ENCODE measurements around the gene TAF6. TPM values are rescaled to one million over a fixed set of nuclear protein-coding genes. Genes with fewer than 3 reads are reported as not detected.

The TAF6 gene
- total and polyA plus RNA-seq, 9 of the 15 experiments (the other 6 are each of a cell fraction or from before 2014, with no cell fraction given), result 0.78 to 78.7 (median 21.3) TPM

DNA sequence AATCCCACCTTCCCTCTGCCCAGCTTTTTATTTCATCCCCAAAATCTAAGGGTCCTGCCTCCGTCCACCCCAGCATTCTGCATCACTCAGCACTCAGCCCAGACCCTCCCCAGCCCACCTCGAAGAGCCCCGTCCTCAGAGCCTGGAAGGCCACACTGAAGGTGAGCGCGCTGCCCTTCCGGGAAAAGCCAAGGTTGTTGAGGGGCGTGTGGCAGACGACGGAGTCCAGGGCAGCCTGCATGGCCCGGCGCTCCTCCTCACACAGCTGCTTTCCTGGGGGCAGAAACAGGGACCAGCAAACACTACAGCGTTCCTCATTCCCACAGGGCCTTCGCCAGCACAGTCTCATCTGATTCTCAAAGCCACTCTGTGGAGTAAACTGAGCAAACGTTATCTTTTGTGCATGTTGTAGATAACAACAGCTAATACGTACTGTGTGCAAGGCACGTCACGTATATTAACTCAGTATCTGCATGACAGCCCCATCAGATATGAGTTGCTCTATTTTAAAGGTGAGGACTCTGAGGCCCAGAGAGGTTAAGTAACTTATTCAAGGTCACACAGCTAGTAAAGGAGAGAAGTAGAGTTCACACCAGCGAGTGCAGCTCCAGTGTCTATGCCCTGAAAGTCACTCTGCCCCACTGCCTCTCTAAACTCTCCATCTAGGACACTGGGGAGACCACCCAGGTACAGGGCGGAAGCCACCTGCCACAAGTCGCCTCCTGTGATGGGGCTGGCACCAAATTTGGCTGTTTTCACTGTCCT lies 36.6 kb upstream of the TAF6 start (continued):
- TF ChIP-seq USF1 (CRISPR knock-in tag; IDR thresholded peaks at IDR 0.05) (no peak), HIVEP1 (CRISPR knock-in tag; IDR thresholded peaks at IDR 0.05) (no peak), HEY1 (CRISPR knock-in tag; IDR thresholded peaks at IDR 0.05; ENCODE audit: borderline replicate concordance) (no peak)

DNA sequence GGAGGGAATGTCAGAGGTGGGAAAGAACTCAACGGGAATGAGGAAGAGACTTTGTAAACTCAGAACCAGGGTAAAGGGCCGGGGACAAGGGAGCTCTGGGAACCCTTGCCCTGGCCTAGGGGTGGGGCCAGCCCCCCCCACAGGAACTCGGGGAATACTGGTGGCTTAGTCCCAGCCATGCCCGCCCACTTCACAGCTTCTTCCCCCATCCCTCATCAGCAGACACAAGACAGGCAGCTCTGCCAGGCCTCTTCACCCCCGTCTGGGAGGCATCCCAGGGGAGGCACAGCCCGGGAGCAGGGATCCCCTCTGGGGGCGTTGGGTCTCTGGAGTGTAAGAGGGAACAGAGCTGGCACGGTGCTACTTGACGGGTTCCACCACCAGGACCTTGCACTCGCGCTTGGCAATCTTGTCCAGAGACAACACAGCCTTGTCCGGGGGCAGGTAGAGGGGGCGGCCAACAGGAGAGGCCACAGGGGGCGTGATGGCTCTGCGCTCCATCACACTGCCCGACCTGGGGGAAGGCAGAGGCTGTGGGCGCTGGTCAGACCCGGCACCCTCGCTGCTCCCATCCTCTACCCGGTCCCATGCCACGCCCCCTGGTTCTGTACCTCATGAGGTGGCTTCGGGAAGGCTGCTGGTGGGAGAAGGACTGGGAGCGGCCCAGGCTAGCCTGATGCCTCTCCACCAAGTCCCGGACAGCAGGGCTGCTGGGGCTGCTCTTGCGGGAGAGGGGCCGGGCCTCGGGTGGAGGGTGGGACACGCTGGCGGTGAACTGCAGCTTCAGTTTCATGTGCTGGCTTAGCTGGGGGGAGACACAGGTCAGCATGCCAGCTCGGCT lies 35.7 kb upstream of the TAF6 start:
- WGBS (ENCODE audit: insufficient coverage, low coverage, missing lambda C conversion rate), result 86% methylated on average over 27 of the region's 30 CpGs
- peak in 1 of 4 experiments; percentile 52 for DNase-seq (ENCODE audit: extremely low read depth in 1 of 4, low spot score in 3 of 4)
- ATAC-seq, result no peak
- Histone ChIP-seq H3K27ac (ENCODE audit: extremely low read depth, low read depth, low read length) (no peak overlapping the region), H3K27me3 (ENCODE audit: control insufficient read depth in 2 of 2, insufficient read depth in 2 of 2, low read length in 2 of 2) (no peaks in the 10 kb centered on the region), H3K4me3 (no peak overlapping the region), H3K9ac (ENCODE audit: insufficient read depth in 1 of 2, low read depth in 2 of 2, low read length in 2 of 2) (peak overlapping the region in 1 of 2 experiments; percentile 46; a peak in 1 of 4 replicates), H3K4me1 (replicated peaks in 1 of 2; ENCODE audit: control insufficient read depth in 2 of 2, insufficient read depth in 2 of 2, low read length in 2 of 2) (peaks cover 37 to 76% of the 10 kb centered on the region in 2 experiments), H4K20me1 (replicated peaks; ENCODE audit: control insufficient read depth, insufficient read depth, low read length) (peaks cover 10% of the 10 kb centered on the region), H3K9me1 (ENCODE audit: control insufficient read depth, insufficient read depth, low read length) (no peaks in the 10 kb centered on the region), H3K36me3 (ENCODE audit: control insufficient read depth, insufficient read depth, low read length) (peaks cover 64% of the 10 kb centered on the region), H3K4me2 (ENCODE audit: insufficient read depth, low read length) (no peak overlapping the region), H3K9me3 (replicated peaks; ENCODE audit: control insufficient read depth, insufficient read depth, low read depth, low read length) (no peaks in the 10 kb centered on the region), H2AFZ (ENCODE audit: low read depth, low read length) (no peak overlapping the region), H3K79me2 (ENCODE audit: control insufficient read depth, insufficient read depth, low read length) (peaks cover 37% of the 10 kb centered on the region)
- ChIA-PET CTCF (ENCODE audit: low intra/inter-chr PET ratio) (no interaction called here), POLR2A (interaction anchor here (0.7 kb wide), 1 partner anchor 9 kb away, joined by 4 read pairs; no protein-coding TSS in a partner anchor)
- peak; percentile 13 for TF ChIP-seq HMGN3 (IDR thresholded peaks at IDR 0.05; ENCODE audit: borderline replicate concordance, extremely low read depth, insufficient read length, low read depth, low read length)
- TF ChIP-seq MYC (IDR thresholded peaks at IDR 0.05; ENCODE audit: low read depth, low read length), result no peak
- TF ChIP-seq MYC (CRISPR knock-in tag; IDR thresholded peaks at IDR 0.05; ENCODE audit: borderline replicate concordance, low read depth), result no peak
- TF ChIP-seq POLR2A (conservative IDR thresholded peaks at IDR 0.05), result peak; percentile 21; the same call in 1 of the 2 replicates
- TF ChIP-seq RBFOX2 (IDR thresholded peaks at IDR 0.05; ENCODE audit: low read depth, low read length), result peak; percentile 79
- TF ChIP-seq CREB3 (tag; conservative IDR thresholded peaks at IDR 0.05; ENCODE audit: low read depth), result no peak
- peak; percentile 78; the same call in 1 of the 2 replicates for TF ChIP-seq POLR2G (IDR thresholded peaks at IDR 0.05; ENCODE audit: low read depth, low read length)
- peak; percentile 74 for TF ChIP-seq RBM22 (IDR thresholded peaks at IDR 0.05; ENCODE audit: low read depth, low read length, poor library complexity, severe bottlenecking)
- 0 out of 2 replicates have a peak, but pooled peaks have one; percentile 12 for TF ChIP-seq EGR1 (conservative IDR thresholded peaks at IDR 0.05)
- peak; percentile 29 for TF ChIP-seq FIP1L1 (IDR thresholded peaks at IDR 0.05; ENCODE audit: low read depth, low read length, poor library complexity, severe bottlenecking)
- TF ChIP-seq POLR2AphosphoS5 (IDR thresholded peaks at IDR 0.05; ENCODE audit: control insufficient read depth, insufficient read depth, low read depth, low read length), result peak; percentile 51; the same call in 1 of the 2 replicates
- no peak for TF ChIP-seq HMG20A (CRISPR knock-in tag; conservative IDR thresholded peaks at IDR 0.05)
- no peak for FAIRE-seq
- BruUV-seq (replicated peaks), result no TSS peak
- in situ Hi-C loops (cut with MboI) (no loop called here), intact Hi-C loops (cut with micrococcal nuclease) (loop anchor here (5.0 kb wide), 1 partner anchor 117 kb away; no protein-coding TSS in a partner anchor)

Data from K562 (cell line).